ENCODE data around the gene GALNT5. TPM values are rescaled to one million over a fixed set of nuclear protein-coding genes. Genes with fewer than 3 reads are reported as not detected.
"Not testable (repeated sequence)": the region's sequence is repeated elsewhere in the genome, so short reads cannot be mapped to it uniquely, and the experiment has no call there.

Gene GALNT5
- not detected in 2 replicates for total RNA-seq

GRCh38 chr2:157257312-157258252, at the start of gene GALNT5:
Gene GALNT5, plus strand, starts transcription at chr2:157257705. Its CDS starts 378 bp downstream, at chr2:157258083.
- intact Hi-C loops (cut with micrococcal nuclease): no loop called here

GRCh38 chr2:157216286-157216965, 41.1 kb upstream of the GALNT5 start:
- intact Hi-C loops (cut with micrococcal nuclease): no loop called here

GRCh38 chr2:157217409-157217808, 40.1 kb upstream of the GALNT5 start:
- intact Hi-C loops (cut with micrococcal nuclease): no loop called here

GRCh38 chr2:157218911-157219310, 38.6 kb upstream of the GALNT5 start:
- intact Hi-C loops (cut with micrococcal nuclease): no loop called here

GRCh38 chr2:157220502-157220901, 37.0 kb upstream of the GALNT5 start:
- intact Hi-C loops (cut with micrococcal nuclease): no loop called here

- intact Hi-C loops (cut with micrococcal nuclease): no loop called here
Measured at GRCh38 chr2:157221394-157221988, 36.0 kb upstream of the GALNT5 start.

GRCh38 chr2:157223624-157224205, 33.8 kb upstream of the GALNT5 start:
- intact Hi-C loops (cut with micrococcal nuclease): no loop called here

GRCh38 chr2:157224448-157224847, 33.1 kb upstream of the GALNT5 start:
- intact Hi-C loops (cut with micrococcal nuclease): not testable (repeated sequence)

- intact Hi-C loops (cut with micrococcal nuclease): no loop called here
Measured at GRCh38 chr2:157227592-157227991, 29.9 kb upstream of the GALNT5 start.

- intact Hi-C loops (cut with micrococcal nuclease): no loop called here
Measured at GRCh38 chr2:157228946-157229345, 28.6 kb upstream of the GALNT5 start.

GRCh38 chr2:157229572-157229971, 27.9 kb upstream of the GALNT5 start:
- intact Hi-C loops (cut with micrococcal nuclease): no loop called here

- intact Hi-C loops (cut with micrococcal nuclease): no loop called here
Measured at GRCh38 chr2:157231476-157231875, 26.0 kb upstream of the GALNT5 start.

GRCh38 chr2:157233506-157233905, 24.0 kb upstream of the GALNT5 start:
- intact Hi-C loops (cut with micrococcal nuclease): no loop called here

- intact Hi-C loops (cut with micrococcal nuclease): no loop called here
Measured at GRCh38 chr2:157236404-157236803, 21.1 kb upstream of the GALNT5 start.

- intact Hi-C loops (cut with micrococcal nuclease): no loop called here
Measured at GRCh38 chr2:157238296-157238695, 19.2 kb upstream of the GALNT5 start.

GRCh38 chr2:157244691-157245090, 12.8 kb upstream of the GALNT5 start:
- intact Hi-C loops (cut with micrococcal nuclease): no loop called here

GRCh38 chr2:157245144-157245840, 12.2 kb upstream of the GALNT5 start:
- intact Hi-C loops (cut with micrococcal nuclease): no loop called here

- intact Hi-C loops (cut with micrococcal nuclease): no loop called here
Measured at GRCh38 chr2:157245846-157246764, 11.4 kb upstream of the GALNT5 start.

- intact Hi-C loops (cut with micrococcal nuclease): no loop called here
Measured at GRCh38 chr2:157246765-157247407, 10.6 kb upstream of the GALNT5 start.

Data from T-helper 1 cell treated with Interleukin-12 subunit alpha and Interleukin-12 subunit beta and Interleukin-4 antibody, amounts not matched to agents 30 ng/mL and 1 ng/mL, for 36 hours (primary cell).